CD4-positive, CD25-positive, alpha-beta regulatory T cell (primary cell): ENCODE results near the gene TREX2. TPM values are rescaled to one million over a fixed set of nuclear protein-coding genes. Genes with fewer than 3 reads are reported as not detected.

Experiments used
- ATAC-seq, 2 donors: fragments of 150-1000 bp; cut with Tn5 transposase; one replicate each; pipeline ENCODE4 v1.10.0; 2021; ENCODE audit warnings: low read depth in 2 of 2, moderate number of reproducible peaks in 2 of 2, moderate library complexity in 1 of 2
- DNase-seq, 3 donors: peaks; one replicate each; pipeline versions ENCODE4 v3.0.0 to v3.0.0-alpha.2; 2012 to 2022; ENCODE audit warnings: mixed read lengths in 1 of 3
- H3K27ac ChIP-seq: one replicate; pipeline ENCODE4 v1.7.0; 2013; ENCODE audit warnings: mild to moderate bottlenecking, low read length; ENCODE audit not compliant: insufficient read depth, poor library complexity, severe bottlenecking
- H3K27me3 ChIP-seq: one replicate; pipeline ENCODE4 v1.7.0; 2013; ENCODE audit warnings: low read length; ENCODE audit not compliant: control insufficient read depth, insufficient read depth
- H3K36me3 ChIP-seq: one replicate; pipeline ENCODE4 v1.7.0; 2013; ENCODE audit warnings: mild to moderate bottlenecking, low read length, moderate library complexity; ENCODE audit not compliant: control insufficient read depth, insufficient read depth
- H3K4me1 ChIP-seq: 2 replicates; pipeline ENCODE4 v1.7.0; 2013; ENCODE audit warnings: mild to moderate bottlenecking, low read length; ENCODE audit not compliant: insufficient read depth, control insufficient read depth, poor library complexity, severe bottlenecking
- H3K4me3 ChIP-seq: one replicate; pipeline ENCODE4 v1.7.0; 2013; ENCODE audit warnings: low read depth, mild to moderate bottlenecking, low read length, moderate library complexity
- H3K9me3 ChIP-seq, 2 experiments: 1 replicate in 1 of 2; 2 replicates in 1 of 2; pipeline ENCODE4 v1.7.0; 2013; ENCODE audit warnings: low read length in 2 of 2, mild to moderate bottlenecking in 1 of 2, moderate library complexity in 1 of 2; ENCODE audit not compliant: control insufficient read depth in 2 of 2
- H3K27ac Mint-ChIP-seq, 3 donors: one replicate each; pipeline ENCODE4 v1.8.0; 2020 to 2022; ENCODE audit warnings: mild to moderate bottlenecking in 3 of 3, mixed read lengths in 3 of 3, moderate library complexity in 2 of 3
- H3K27me3 Mint-ChIP-seq: one replicate; pipeline ENCODE4 v1.8.0; 2022; ENCODE audit warnings: mild to moderate bottlenecking, mixed read lengths
- H3K36me3 Mint-ChIP-seq: one replicate; pipeline ENCODE4 v1.8.0; 2020; ENCODE audit warnings: mixed read lengths
- H3K4me1 Mint-ChIP-seq, 4 donors: one replicate each; pipeline ENCODE4 v1.8.0; 2020 to 2022; ENCODE audit warnings: mixed read lengths in 4 of 4, mild to moderate bottlenecking in 1 of 4
- H3K4me3 Mint-ChIP-seq, 4 donors: one replicate each; pipeline ENCODE4 v1.8.0; 2020 to 2022; ENCODE audit warnings: mild to moderate bottlenecking in 4 of 4, mixed read lengths in 4 of 4, moderate library complexity in 3 of 4
- H3K9me3 Mint-ChIP-seq, 7 donors: one replicate each; pipeline ENCODE4 v1.8.0; 2020 to 2022; ENCODE audit warnings: mixed read lengths in 7 of 7, mild to moderate bottlenecking in 3 of 7, moderate library complexity in 2 of 7
- polyA plus RNA-seq, 4 donors: library from polyadenylated mRNA; unstranded; fragments of 300-500 nt; fragmentation: Illumina TruSeq; gene quantifications; one replicate each; pipeline ENCODE4 v1.2.3, GENCODE V29; 2021
- total RNA-seq: library from RNA; stranded (reverse); gene quantifications from one replicate; pipeline ENCODE4 v1.2.3, GENCODE V29; 2022

TREX2 gene
- total and polyA plus RNA-seq, 5 donors from 2014 or later: 0.30 to 3.8 (median 0.71) TPM

GRCh38 chrX:153397256-153397960, 48.4 kb downstream of the TREX2 start:
- Mint-ChIP-seq H3K27me3 (peaks cover 5% of the 10 kb centered on the region), H3K27ac (no peak overlapping the region), H3K4me1 (peaks cover 0 to 7% (median 0%) of the 10 kb centered on the region in 4 donors), H3K36me3 (no peaks in the 10 kb centered on the region), H3K9me3 (peaks cover 0 to 2% (median 0%) of the 10 kb centered on the region in 7 donors), H3K4me3 (no peak overlapping the region)
- H3K4me3 ChIP-seq: no peak overlapping the region
- H3K9me3 ChIP-seq: no peaks in the 10 kb centered on the region
- H3K27ac ChIP-seq: no peak overlapping the region
- H3K36me3 ChIP-seq: no peaks in the 10 kb centered on the region
- no peaks in the 10 kb centered on the region for H3K27me3 ChIP-seq
- ATAC-seq (no peak), DNase-seq (no peak)
- no peaks in the 10 kb centered on the region for H3K4me1 ChIP-seq

GRCh38 chrX:153396320-153397195, 49.3 kb downstream of the TREX2 start:
- no peak for DNase-seq
- no peak overlapping the region for H3K4me3 Mint-ChIP-seq
- H3K36me3 Mint-ChIP-seq: no peaks in the 10 kb centered on the region
- no peak overlapping the region for H3K4me3 ChIP-seq
- no peak overlapping the region for H3K27ac Mint-ChIP-seq
- H3K4me1 ChIP-seq: no peaks in the 10 kb centered on the region
- H3K9me3 Mint-ChIP-seq: peaks cover 0 to 2% (median 0%) of the 10 kb centered on the region in 7 donors
- H3K36me3 ChIP-seq: no peaks in the 10 kb centered on the region
- H3K4me1 Mint-ChIP-seq: peaks cover 0 to 7% (median 0%) of the 10 kb centered on the region in 4 donors
- no peaks in the 10 kb centered on the region for H3K27me3 Mint-ChIP-seq
- ATAC-seq: no peak
- no peaks in the 10 kb centered on the region for H3K9me3 ChIP-seq
- H3K27me3 ChIP-seq: no peaks in the 10 kb centered on the region
- no peak overlapping the region for H3K27ac ChIP-seq

DNA sequence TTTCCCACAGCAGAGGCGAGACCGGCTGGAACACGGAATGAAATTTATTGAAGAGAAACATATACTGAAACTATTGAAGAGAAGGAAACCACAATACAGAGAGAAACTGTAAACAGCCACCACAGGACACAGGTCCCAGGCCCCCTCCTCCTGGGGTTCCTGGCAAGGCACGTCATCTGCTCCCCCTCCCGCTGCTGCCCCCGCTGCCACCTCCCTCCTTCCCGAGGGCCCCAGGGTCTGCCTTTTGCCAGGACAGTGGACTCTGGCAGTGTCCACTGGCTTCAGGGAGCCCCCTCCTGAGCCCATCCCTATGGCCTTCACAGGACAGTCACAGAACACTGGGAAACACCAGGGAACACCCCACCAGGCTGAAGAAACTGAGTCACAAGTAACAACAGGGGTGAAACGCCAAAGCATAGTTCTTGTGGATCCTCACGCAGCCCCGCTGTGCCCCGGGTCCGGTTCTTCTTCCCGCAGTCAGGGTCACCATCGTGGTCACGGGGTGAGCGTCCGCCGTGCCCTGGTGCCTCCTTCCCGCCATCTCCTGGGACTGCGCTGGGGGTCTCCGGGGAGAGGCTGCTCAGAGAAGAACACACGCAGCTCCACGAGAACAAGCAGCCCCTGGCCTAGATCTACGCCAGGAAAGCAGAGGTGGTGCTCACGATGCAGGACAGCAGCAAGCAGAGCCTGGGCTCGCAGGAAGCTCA, 50.1 kb downstream of the TREX2 start:
- no peak for ATAC-seq
- H3K9me3 Mint-ChIP-seq: peaks cover 0 to 1% (median 0%) of the 10 kb centered on the region in 7 donors
- Histone ChIP-seq H3K4me3 (no peak overlapping the region), H3K27me3 (no peaks in the 10 kb centered on the region), H3K4me1 (no peaks in the 10 kb centered on the region), H3K36me3 (no peaks in the 10 kb centered on the region), H3K9me3 (no peaks in the 10 kb centered on the region), H3K27ac (no peak overlapping the region)
- no peak overlapping the region for H3K4me3 Mint-ChIP-seq
- H3K27ac Mint-ChIP-seq: no peak overlapping the region
- H3K36me3 Mint-ChIP-seq: no peaks in the 10 kb centered on the region
- no peaks in the 10 kb centered on the region for H3K27me3 Mint-ChIP-seq
- no peak for DNase-seq
- H3K4me1 Mint-ChIP-seq: peaks cover 0 to 7% (median 0%) of the 10 kb centered on the region in 4 donors

- no peak overlapping the region for H3K4me3 ChIP-seq
- no peaks in the 10 kb centered on the region for H3K36me3 ChIP-seq
- Mint-ChIP-seq H3K9me3 (peaks cover 0 to 1% (median 0%) of the 10 kb centered on the region in 7 donors), H3K27ac (peak overlapping the region in 1 of 3 donors; percentile 43), H3K27me3 (no peaks in the 10 kb centered on the region), H3K36me3 (no peaks in the 10 kb centered on the region), H3K4me1 (peaks cover 0 to 5% (median 0%) of the 10 kb centered on the region in 4 donors), H3K4me3 (no peak overlapping the region)
- H3K9me3 ChIP-seq: no peaks in the 10 kb centered on the region
- no peaks in the 10 kb centered on the region for H3K27me3 ChIP-seq
- DNase-seq: no peak
- no peak for ATAC-seq
- no peak overlapping the region for H3K27ac ChIP-seq
- H3K4me1 ChIP-seq: no peaks in the 10 kb centered on the region
Measured at GRCh38 chrX:153394612-153395011, 51.2 kb downstream of the TREX2 start.

Other genes with a start within 250 kb of the TREX2 start
- not detected for gene PNMA6F, start 124.3 kb downstream of the TREX2 start, total RNA-seq
- not detected for gene PNMA6F, start 124.3 kb downstream of the TREX2 start, polyA plus RNA-seq
- gene ZNF275, start 111.9 kb downstream of the TREX2 start, total RNA-seq: 16.1 TPM
- 1 to 10 TPM; 3.8 to 9.4 (median 7.3) TPM for gene ZNF275, start 111.9 kb downstream of the TREX2 start, polyA plus RNA-seq
- gene PNMA6E, start 44.7 kb downstream of the TREX2 start, total RNA-seq: not detected
- gene PNMA6E, start 44.7 kb downstream of the TREX2 start, polyA plus RNA-seq: not detected
- gene ZFP92, start 34.6 kb downstream of the TREX2 start, total RNA-seq: 0.22 TPM
- gene ZFP92, start 34.6 kb downstream of the TREX2 start, polyA plus RNA-seq: under 1 TPM in 3 of 4 donors, not detected in 1; 0.03 to 0.14 (median 0.06) TPM
- gene HAUS7, start 24.5 kb upstream of the TREX2 start, total RNA-seq: 43.1 TPM
- 10 to 100 TPM; 28.0 to 37.4 (median 33.4) TPM for gene HAUS7, start 24.5 kb upstream of the TREX2 start, polyA plus RNA-seq
- gene BGN, start 48.9 kb upstream of the TREX2 start, total RNA-seq: not detected
- not detected for gene BGN, start 48.9 kb upstream of the TREX2 start, polyA plus RNA-seq
- gene ATP2B3, start 71.6 kb upstream of the TREX2 start, total RNA-seq: not detected
- not detected for gene ATP2B3, start 71.6 kb upstream of the TREX2 start, polyA plus RNA-seq
- gene CCNQ, start 153.1 kb upstream of the TREX2 start, total RNA-seq: 23.8 TPM
- gene CCNQ, start 153.1 kb upstream of the TREX2 start, polyA plus RNA-seq: 10 to 100 TPM; 59.8 to 78.4 (median 77.2) TPM
- gene DUSP9, start 201.1 kb upstream of the TREX2 start, total RNA-seq: not detected
- not detected for gene DUSP9, start 201.1 kb upstream of the TREX2 start, polyA plus RNA-seq
- gene PNCK, start 227.8 kb upstream of the TREX2 start, total RNA-seq: 0.54 TPM
- not detected for gene PNCK, start 227.8 kb upstream of the TREX2 start, polyA plus RNA-seq
- gene SLC6A8, start 241.9 kb upstream of the TREX2 start, total RNA-seq: 3.4 TPM
- under 1 TPM; 0.08 to 0.72 (median 0.18) TPM for gene SLC6A8, start 241.9 kb upstream of the TREX2 start, polyA plus RNA-seq